ENCODE measurements around the gene KCNK15.

DNA sequence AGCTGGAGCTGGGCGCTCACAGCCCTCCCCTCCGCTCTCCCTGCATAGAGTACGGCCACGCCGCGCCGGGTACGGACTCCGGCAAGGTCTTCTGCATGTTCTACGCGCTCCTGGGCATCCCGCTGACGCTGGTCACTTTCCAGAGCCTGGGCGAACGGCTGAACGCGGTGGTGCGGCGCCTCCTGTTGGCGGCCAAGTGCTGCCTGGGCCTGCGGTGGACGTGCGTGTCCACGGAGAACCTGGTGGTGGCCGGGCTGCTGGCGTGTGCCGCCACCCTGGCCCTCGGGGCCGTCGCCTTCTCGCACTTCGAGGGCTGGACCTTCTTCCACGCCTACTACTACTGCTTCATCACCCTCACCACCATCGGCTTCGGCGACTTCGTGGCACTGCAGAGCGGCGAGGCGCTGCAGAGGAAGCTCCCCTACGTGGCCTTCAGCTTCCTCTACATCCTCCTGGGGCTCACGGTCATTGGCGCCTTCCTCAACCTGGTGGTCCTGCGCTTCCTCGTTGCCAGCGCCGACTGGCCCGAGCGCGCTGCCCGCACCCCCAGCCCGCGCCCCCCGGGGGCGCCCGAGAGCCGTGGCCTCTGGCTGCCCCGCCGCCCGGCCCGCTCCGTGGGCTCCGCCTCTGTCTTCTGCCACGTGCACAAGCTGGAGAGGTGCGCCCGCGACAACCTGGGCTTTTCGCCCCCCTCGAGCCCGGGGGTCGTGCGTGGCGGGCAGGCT lies 4.6 kb downstream of the KCNK15 start:
- TF ChIP-seq, protein P1, sequence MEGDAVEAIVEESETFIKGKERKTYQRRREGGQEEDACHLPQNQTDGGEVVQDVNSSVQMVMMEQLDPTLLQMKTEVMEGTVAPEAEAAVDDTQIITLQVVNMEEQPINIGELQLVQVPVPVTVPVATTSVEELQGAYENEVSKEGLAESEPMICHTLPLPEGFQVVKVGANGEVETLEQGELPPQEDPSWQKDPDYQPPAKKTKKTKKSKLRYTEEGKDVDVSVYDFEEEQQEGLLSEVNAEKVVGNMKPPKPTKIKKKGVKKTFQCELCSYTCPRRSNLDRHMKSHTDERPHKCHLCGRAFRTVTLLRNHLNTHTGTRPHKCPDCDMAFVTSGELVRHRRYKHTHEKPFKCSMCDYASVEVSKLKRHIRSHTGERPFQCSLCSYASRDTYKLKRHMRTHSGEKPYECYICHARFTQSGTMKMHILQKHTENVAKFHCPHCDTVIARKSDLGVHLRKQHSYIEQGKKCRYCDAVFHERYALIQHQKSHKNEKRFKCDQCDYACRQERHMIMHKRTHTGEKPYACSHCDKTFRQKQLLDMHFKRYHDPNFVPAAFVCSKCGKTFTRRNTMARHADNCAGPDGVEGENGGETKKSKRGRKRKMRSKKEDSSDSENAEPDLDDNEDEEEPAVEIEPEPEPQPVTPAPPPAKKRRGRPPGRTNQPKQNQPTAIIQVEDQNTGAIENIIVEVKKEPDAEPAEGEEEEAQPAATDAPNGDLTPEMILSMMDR (optimal IDR thresholded peaks at IDR 0.05 in 1 of 3, IDR thresholded peaks at IDR 0.05 in 1 of 3, conservative IDR thresholded peaks at IDR 0.05 in 1 of 3; ENCODE audit: extremely low read depth in 1 of 3, insufficient read depth in 2 of 3, low read length in 3 of 3), result peak in 2 of 3 experiments; percentile 0 to 28
- no peak for TF ChIP-seq EZH2 (IDR thresholded peaks at IDR 0.05; ENCODE audit: low read length)

Data from keratinocyte (primary cell).